Transverse colon (tissue), 4 donors: ENCODE measurements around the gene NUCKS1. TPM values are rescaled to one million over a fixed set of nuclear protein-coding genes. Genes with fewer than 3 reads are reported as not detected.

ENCODE experiments used
- DNase-seq: peaks from one replicate; pipeline ENCODE4 v3.0.0-alpha.2; 2019
- H3K27ac ChIP-seq, 4 donors: fragments of 200-600 bp; sonication (generic); 2 replicates each; pipeline ENCODE4 v1.5.1; 2016 to 2018; ENCODE audit warnings: inconsistent platforms in 4 of 4
- H3K27me3 ChIP-seq: fragments of 200-600 bp; sonication (generic); 2 replicates; pipeline ENCODE4 v1.5.1; 2017; ENCODE audit warnings: inconsistent platforms
- H3K36me3 ChIP-seq, 4 donors: fragments of 200-600 bp; sonication (generic); 2 replicates each; pipeline ENCODE4 v1.5.1; 2017 to 2019; ENCODE audit warnings: inconsistent platforms in 4 of 4
- H3K4me1 ChIP-seq, 4 donors: fragments of 200-600 bp; sonication (generic); 2 replicates each; pipeline ENCODE4 v1.5.1; 2017 to 2020; ENCODE audit warnings: inconsistent platforms in 4 of 4
- H3K4me3 ChIP-seq, 4 donors: fragments of 200-600 bp; sonication (generic); 1 replicate in 1 of 4; 2 replicates in 3 of 4; pipeline versions ENCODE4 v1.5.1 to v1.6.1; 2017 to 2019; ENCODE audit warnings: inconsistent platforms in 4 of 4
- H3K9me3 ChIP-seq, 2 donors: fragments of 200-600 bp; sonication (generic); 2 replicates each; pipeline ENCODE4 v1.5.1; 2017 to 2019; ENCODE audit warnings: inconsistent platforms in 2 of 2
- EP300 ChIP-seq: sonication (generic); formaldehyde crosslinking; IDR thresholded peaks from one replicate; pipeline ENCODE4 v1.6.1; 2017; ENCODE audit warnings: antibody characterized with exemption, low read depth
- POLR2A ChIP-seq: fragments of 450-650 bp; IDR thresholded peaks from one replicate; pipeline ENCODE4 v1.6.1; 2016; ENCODE audit warnings: antibody characterized with exemption, mild to moderate bottlenecking, moderate library complexity
- POLR2AphosphoS5 ChIP-seq, 3 donors: sonication (generic); formaldehyde crosslinking; IDR thresholded peaks; one replicate each; pipeline ENCODE4 v1.6.1; 2016; ENCODE audit warnings: antibody characterized with exemption in 3 of 3
- WGBS, 2 donors: methylation state at CpG; one replicate each; pipeline ENCODE4 v1.1.5; 2018; ENCODE audit warnings: low coverage in 1 of 2; 5-methylcytosine and 5-hydroxymethylcytosine counted together
- in situ Hi-C, 4 donors: fragments of 200-750 bp; cut with MboI; loops; one replicate each; pipeline versions ENCODE4 v1.15.0 to v1.15.1; 2017; ENCODE audit warnings: low sequenced_read_pairs in 3 of 4, low pct_ligation_motif_present in 1 of 4, low pct_unique_long_range_greater_than_20kb in 1 of 4
- intact Hi-C: fragments of 100-400 bp; cut with DNase I; formaldehyde crosslinking; loops from one replicate; pipeline ENCODE4 v1.15.1; 2023; ENCODE audit warnings: low total_unique reads
- total RNA-seq, 4 donors: library from RNA; depleted of rRNA; stranded (reverse); fragments of >200 nt; gene quantifications; one replicate each; pipeline ENCODE4 v1.1.0, GENCODE V29; 2016
- TF ChIP-seq, protein P1 (sequence below), 5 experiments: fragments of 200-600 bp in 3 of 5; fragments of 450-650 bp in 2 of 5; sonication (generic) in 3 of 5; IDR thresholded peaks; 1 replicate in 2 of 5; 2 replicates in 3 of 5; pipeline ENCODE4 v1.5.1; 2016 to 2017; ENCODE audit warnings: antibody characterized with exemption in 5 of 5, inconsistent platforms in 3 of 5, mild to moderate bottlenecking in 2 of 5, moderate library complexity in 1 of 5

The NUCKS1 gene, protein sequence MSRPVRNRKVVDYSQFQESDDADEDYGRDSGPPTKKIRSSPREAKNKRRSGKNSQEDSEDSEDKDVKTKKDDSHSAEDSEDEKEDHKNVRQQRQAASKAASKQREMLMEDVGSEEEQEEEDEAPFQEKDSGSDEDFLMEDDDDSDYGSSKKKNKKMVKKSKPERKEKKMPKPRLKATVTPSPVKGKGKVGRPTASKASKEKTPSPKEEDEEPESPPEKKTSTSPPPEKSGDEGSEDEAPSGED
- 10 to 100 TPM; 21.7 to 45.7 (median 35.1) TPM for total RNA-seq

DNA sequence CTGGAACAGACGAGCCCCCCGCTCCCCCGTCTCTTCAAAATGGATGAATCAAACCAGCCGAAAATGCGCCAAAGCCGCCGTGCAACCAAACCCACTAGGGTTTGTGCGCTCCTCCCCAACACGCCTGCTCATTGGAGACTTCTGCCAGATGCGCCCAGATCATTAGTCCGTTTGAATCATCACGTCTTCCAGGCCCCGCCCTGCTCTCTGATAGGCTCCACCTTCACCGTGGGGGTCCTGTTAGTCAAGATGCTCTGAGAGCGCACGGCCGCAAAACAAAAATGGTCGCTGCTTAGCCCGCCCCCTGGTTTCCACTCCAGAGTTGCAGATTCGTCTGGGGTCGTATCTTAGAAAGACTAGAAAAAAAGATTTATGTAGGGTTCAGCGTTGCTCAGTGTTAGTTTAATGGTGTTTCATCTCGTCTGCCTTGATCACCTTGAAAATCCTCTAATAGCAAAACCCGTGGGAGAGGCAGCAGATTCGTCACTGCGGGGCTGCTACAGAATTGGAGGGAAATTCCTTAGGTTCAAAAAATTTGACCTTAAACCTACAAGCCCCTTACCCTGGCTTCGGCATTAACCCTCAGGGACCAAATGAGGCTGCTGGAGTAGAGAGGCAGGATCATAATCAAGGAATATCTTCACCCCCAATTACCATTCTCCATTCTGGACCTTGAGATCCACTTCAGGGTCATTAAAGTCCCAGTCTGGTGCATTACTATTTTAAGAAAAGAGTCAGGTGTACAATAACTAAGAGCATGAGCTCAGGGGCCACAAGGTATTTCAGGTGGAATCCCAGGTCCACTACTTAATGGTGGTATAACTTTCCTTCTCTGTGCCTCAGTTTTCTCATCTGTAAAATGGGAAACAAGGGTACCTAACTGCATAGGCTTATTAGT lies at the start of gene NUCKS1:
Gene NUCKS1, minus strand, starts transcription at position 45 of the 898 bp plus-strand sequence. CDS start 209 bp downstream, outside the sequence.
- Histone ChIP-seq H3K4me3 (peak within 1 kb of the TSS; percentile 85 to 98 (median 88)), H3K27ac (peak within 1 kb of the TSS; percentile 99 to 100 (median 100)), H3K9me3 (no peaks in the 10 kb centered on the region), H3K36me3 (no peaks in the 10 kb centered on the region), H3K4me1 (peaks cover 15 to 35% (median 27%) of the 10 kb centered on the region in 4 donors), H3K27me3 (peaks cover 5% of the 10 kb centered on the region)
- peak; percentile 98 for DNase-seq
- in situ Hi-C loops: no loop called here
- TF ChIP-seq POLR2AphosphoS5 (IDR thresholded peaks at IDR 0.05) (peak; percentile 78 to 96 (median 88)), EP300 (no peak), POLR2A (peak; percentile 64)
- TF ChIP-seq, protein P1, sequence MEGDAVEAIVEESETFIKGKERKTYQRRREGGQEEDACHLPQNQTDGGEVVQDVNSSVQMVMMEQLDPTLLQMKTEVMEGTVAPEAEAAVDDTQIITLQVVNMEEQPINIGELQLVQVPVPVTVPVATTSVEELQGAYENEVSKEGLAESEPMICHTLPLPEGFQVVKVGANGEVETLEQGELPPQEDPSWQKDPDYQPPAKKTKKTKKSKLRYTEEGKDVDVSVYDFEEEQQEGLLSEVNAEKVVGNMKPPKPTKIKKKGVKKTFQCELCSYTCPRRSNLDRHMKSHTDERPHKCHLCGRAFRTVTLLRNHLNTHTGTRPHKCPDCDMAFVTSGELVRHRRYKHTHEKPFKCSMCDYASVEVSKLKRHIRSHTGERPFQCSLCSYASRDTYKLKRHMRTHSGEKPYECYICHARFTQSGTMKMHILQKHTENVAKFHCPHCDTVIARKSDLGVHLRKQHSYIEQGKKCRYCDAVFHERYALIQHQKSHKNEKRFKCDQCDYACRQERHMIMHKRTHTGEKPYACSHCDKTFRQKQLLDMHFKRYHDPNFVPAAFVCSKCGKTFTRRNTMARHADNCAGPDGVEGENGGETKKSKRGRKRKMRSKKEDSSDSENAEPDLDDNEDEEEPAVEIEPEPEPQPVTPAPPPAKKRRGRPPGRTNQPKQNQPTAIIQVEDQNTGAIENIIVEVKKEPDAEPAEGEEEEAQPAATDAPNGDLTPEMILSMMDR (IDR thresholded peaks at IDR 0.05): peak in 3 of 5 experiments; percentile 4 to 47 (median 16)
- intact Hi-C loops: no loop called here
- 0% methylated on average over 11 to 27 of the region's 27 CpGs for WGBS, 2 donors

DNA sequence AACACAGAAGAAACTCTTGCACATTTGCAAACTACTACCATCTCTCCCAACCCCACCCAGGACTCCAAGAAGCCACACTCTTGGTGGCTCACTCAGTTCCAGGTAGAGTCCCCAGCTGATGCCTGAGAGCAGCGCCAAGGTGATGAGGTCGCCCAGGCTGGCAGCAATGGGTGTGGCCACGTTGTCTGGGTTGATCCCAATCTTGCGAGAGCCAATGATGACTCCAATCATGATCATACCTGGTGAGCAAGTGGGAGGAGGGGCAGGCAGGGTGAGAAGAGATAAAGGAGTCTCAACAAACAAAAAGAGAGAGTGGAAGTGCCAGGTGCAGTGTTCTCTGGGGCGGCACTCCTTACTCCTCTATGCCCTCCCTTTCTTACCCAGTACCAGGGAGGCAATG lies 48.6 kb upstream of the NUCKS1 start:
- Histone ChIP-seq H3K27ac (no peak overlapping the region), H3K9me3 (no peaks in the 10 kb centered on the region), H3K36me3 (no peaks in the 10 kb centered on the region), H3K4me3 (no peak overlapping the region), H3K27me3 (no peaks in the 10 kb centered on the region), H3K4me1 (no peaks in the 10 kb centered on the region)
- in situ Hi-C loops: loop anchor here (10.0 to 25.0 kb wide), 5 partner anchors 114 to 314 kb away; partner anchors contain the start of gene AVPR1B (in 4 of the 4)
- intact Hi-C loops: no loop called here
- 87% methylated on average over 5 of the region's 5 CpGs; no CpG with 5 or more reads in 1 of the 2 donors for WGBS, 2 donors
- TF ChIP-seq EP300: no peak
- no peak for TF ChIP-seq POLR2A
- TF ChIP-seq POLR2AphosphoS5 (IDR thresholded peaks at IDR 0.05): no peak
- TF ChIP-seq, protein P1 (IDR thresholded peaks at IDR 0.05): no peak
- no peak for DNase-seq

DNA sequence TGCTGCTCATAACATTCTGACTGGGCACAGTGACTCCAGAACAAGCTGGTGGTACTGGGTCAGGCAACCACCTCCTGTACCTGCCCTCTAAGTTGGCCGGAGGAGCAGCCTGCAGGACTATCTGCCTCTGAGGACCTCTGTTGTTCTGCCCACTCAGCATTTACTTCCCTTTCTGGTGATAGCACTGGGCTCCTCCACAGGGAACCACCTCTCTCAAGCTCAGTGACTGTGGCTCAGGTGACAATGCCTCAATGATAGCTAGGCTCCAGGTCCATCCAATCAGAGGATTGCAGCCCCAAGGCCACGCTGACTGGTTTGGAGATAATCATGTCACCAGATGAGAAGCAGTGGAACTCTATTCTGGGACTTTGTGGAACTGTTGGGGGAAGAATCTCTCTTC lies 47.2 kb upstream of the NUCKS1 start:
- no peaks in the 10 kb centered on the region for H3K4me1 ChIP-seq
- H3K27ac ChIP-seq: no peak overlapping the region
- DNase-seq: no peak
- 97 to 100% methylated on average over 1 to 2 of the region's 2 CpGs for WGBS, 2 donors
- H3K27me3 ChIP-seq: no peaks in the 10 kb centered on the region
- H3K9me3 ChIP-seq: no peaks in the 10 kb centered on the region
- H3K4me3 ChIP-seq: no peak overlapping the region
- in situ Hi-C loops: loop anchor here (10.0 to 25.0 kb wide), 5 partner anchors 115 to 315 kb away; partner anchors contain the start of gene AVPR1B (in 4 of the 4)
- intact Hi-C loops: no loop called here
- H3K36me3 ChIP-seq: no peaks in the 10 kb centered on the region
- no peak for TF ChIP-seq POLR2A
- TF ChIP-seq, protein P1 (IDR thresholded peaks at IDR 0.05): no peak
- no peak for TF ChIP-seq POLR2AphosphoS5 (IDR thresholded peaks at IDR 0.05)
- TF ChIP-seq EP300: no peak
